GM19239 (cell line): ENCODE measurements around the gene PLXNA3.

ENCODE experiments used
- DNase-seq: peaks from one replicate; pipeline ENCODE4 v3.0.0; 2011; ENCODE audit warnings: low spot score; ENCODE audit not compliant: insufficient read length
- FAIRE-seq: peaks from 2 replicates; lab custom pipeline; 2011; peaks lifted over from hg19 to GRCh38; lab: Jason Lieb, UNC

The PLXNA3 gene

DNA sequence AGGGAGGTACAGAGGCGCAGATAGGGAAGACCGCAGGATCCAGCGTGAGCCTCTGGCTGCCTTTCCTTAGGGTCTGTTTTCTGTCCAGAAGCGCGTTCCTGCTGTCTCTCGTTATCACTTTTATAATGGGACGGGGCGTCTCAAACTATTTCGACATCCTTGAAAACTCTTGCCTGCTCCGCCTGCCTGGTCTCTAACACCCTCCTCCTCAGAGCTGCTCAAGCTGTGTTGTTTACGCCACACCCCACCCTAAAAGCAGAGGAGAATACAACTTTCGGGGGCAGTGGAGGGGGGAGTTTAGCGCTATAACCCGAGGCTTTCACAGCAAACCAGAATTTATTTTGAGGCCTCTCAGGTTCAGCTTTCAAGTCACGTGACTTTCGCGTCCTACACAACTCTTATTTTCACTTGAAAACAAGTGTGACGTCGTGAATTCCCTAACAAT, 58.6 kb downstream of the PLXNA3 start:
- FAIRE-seq (no peak), DNase-seq (no peak)

DNA sequence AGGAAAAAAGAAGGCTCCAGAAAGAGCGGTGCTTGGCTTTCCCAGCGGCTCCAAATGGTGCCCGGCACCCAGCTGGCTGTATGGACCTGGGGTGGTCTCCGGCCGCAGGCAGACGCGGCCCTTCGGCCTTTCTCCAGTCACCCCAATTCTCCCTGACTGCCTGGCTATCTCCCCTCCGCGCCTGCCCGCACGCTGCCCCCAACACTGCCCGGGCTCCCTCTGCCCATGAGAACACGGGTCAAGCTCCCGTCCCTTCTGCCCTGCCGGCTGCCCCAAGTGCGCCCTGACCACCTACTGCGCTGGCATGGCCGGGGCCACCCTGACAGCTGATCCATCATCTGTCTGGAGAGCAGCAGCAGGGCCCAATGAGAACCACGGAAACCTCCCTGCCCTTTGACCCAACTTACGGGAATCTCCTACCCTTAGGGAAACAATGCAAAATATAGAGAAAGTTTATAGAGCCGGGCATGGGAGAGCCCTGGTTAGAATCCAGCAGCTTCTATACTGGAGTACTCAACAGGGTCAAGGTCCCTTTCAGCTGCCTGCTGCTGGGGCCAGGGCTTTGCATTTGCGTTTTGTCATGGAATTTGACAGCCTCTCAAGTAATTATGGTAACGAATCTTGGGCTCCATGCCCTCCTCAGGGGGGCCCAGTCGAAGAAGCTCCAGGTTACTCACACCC, 59.2 kb downstream of the PLXNA3 start:
- FAIRE-seq = no peak

DNA sequence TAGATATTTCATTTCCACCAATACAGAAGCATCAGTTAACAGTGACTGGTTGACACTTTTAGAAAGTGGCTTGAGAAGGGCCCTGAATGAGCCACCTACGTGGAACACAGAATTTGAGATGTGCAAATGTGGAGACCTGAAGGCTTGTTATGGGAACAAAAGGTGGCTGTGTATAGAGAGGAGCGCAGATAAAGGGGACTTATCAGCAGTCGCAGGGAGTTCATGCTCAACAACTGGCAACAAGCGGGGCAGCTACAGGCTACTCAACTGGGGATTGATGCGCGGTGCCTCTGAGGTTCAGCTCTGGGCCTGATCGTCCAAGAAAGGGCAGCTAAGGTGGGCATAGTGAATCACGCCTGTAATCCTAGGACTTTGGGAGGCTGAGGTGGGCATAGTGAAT, 61.3 kb downstream of the PLXNA3 start:
- no peak for DNase-seq
- FAIRE-seq = no peak

More for the DNA sequence above, 59.2 kb downstream of the PLXNA3 start:
- DNase-seq = no peak

DNA sequence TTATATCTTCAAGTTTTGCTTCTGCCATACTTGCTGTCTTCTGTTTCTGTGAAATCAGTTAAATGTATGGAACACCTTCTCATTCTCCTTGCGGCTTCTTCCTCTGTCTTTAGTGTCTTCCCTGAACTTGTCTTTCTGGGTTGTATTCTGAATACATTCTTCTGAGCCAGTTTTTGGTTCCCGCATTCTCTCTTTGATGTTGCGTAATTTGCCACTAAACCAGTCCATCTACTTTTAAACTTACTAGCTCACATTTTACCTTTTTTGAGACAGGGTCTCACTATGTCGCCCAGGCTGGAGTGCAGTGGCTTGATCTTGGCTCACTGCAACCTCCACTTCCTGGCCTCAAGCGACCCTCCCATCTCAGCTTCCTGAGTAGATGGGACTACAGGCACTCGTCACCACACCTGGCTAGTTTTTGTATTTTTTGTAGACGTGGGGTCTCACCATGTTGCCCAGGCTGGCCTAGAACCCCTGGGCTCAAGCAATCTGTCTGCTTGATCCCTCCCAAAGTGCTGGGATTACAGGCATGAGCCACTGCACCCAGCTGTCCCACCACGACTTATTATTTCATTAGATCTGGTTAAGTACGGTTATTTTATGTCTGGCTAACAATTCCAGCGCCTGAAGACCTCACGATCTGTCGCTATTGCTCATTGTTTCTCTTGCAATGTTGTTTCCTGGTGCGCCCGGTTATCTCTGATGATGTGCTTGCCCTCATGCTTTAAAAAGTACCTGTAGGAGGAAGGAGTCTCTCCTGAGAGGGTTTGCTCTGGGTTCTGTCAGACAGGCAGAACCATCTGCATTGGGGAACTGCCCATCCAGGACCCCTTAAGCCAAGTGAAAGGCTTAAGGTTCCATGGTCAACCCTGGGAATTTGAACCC, 67.8 kb downstream of the PLXNA3 start:
- DNase-seq = no peak

DNA sequence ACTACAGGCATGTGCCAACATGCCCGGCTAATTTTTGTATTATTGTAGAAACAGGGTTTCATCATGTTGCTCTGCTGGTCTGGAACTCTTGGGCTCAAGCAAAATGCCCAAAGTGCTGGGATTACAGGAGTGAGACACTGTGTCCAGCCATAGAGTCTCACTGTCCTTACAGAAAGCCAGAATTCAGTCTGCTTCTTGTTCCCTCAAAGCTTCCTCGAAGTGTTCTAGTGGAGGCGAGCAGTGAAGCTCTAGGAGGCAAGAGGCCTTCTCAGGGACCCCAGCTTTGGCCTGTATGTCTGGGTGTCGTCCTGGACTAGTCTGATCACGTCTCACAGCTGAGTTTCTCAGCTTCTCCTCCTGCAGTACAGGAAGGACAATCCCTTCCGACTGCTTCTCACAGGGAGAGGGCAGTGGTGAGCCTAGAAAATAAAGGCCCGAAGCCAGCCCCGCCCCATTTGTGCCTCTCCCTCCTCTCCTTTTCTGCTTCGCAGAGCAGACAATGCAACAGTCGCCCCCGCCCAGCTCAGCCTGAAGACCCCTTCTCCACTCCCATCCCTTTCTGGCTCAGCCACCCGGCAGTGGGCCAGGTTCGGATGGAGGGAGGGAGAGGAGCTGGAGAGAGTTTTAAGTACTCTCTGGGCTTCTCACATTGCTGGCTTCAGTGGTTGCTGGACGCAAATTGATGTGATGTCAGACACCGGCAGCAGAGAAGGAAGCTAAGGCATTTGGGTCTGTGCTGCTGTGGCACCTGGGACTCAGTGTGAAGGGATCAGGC, 69.0 kb downstream of the PLXNA3 start:
- FAIRE-seq = peak; percentile 94

More for the DNA sequence above, 67.8 kb downstream of the PLXNA3 start:
- no peak for FAIRE-seq

More for the DNA sequence above, 69.0 kb downstream of the PLXNA3 start:
- DNase-seq = peak; percentile 44
